Uterine smooth muscle cell (primary cell): Measurements from ENCODE around the gene OR6C4. TPM values are rescaled to one million over a fixed set of nuclear protein-coding genes. Genes with fewer than 3 reads are reported as not detected.

Experiments used
- total RNA-seq: library from RNA; depleted of rRNA; stranded (reverse); fragments of >200 nt; gene quantifications from 2 replicates; pipeline ENCODE4 v1.2.3, GENCODE V29; 2014

Gene OR6C4
- total RNA-seq = not detected in 2 replicates

GRCh38 chr12:55549302-55549701, at the start of gene OR6C4:
TSS of gene OR6C4 (plus strand) at chr12:55549602. CDS start at chr12:55551227, 1,625 bp downstream.

GRCh38 chr12:55572168-55572567, 22.8 kb downstream of the OR6C4 start, which contains the start of gene OR2AP1:
TSS of gene OR2AP1 (plus strand) at chr12:55572468. CDS start at chr12:55574415, 1,947 bp downstream.

Other genes starting within 250 kb of the OR6C4 start
- gene OR6C1, start 235.3 kb upstream of the OR6C4 start, total RNA-seq = not detected in 2 replicates
- not detected in 2 replicates for gene OR6C3, start 218.9 kb upstream of the OR6C4 start, total RNA-seq
- gene OR6C75, start 186.6 kb upstream of the OR6C4 start, total RNA-seq = not detected in 2 replicates
- not detected in 2 replicates for gene OR6C65, start 149.1 kb upstream of the OR6C4 start, total RNA-seq
- gene OR6C76, start 123.3 kb upstream of the OR6C4 start, total RNA-seq = not detected in 2 replicates
- not detected in 2 replicates for gene OR6C2, start 105.5 kb upstream of the OR6C4 start, total RNA-seq
- not detected in 2 replicates for gene OR6C70, start 79.5 kb upstream of the OR6C4 start, total RNA-seq
- gene OR6C68, start 57.2 kb upstream of the OR6C4 start, total RNA-seq = not detected in 2 replicates
- not detected in 2 replicates for gene OR2AP1, start 22.9 kb downstream of the OR6C4 start, total RNA-seq
- gene OR10P1, start 87.3 kb downstream of the OR6C4 start, total RNA-seq = not detected in 2 replicates
- gene ITGA7, start 158.3 kb downstream of the OR6C4 start, total RNA-seq = 26.6 and 47.0 TPM in 2 replicates
- gene BLOC1S1, start 166.4 kb downstream of the OR6C4 start, total RNA-seq = 89.5 and 92.5 TPM in 2 replicates
- 11.9 and 17.7 TPM in 2 replicates for gene RDH5, start 170.8 kb downstream of the OR6C4 start, total RNA-seq
- gene CD63, start 179.4 kb downstream of the OR6C4 start, total RNA-seq = 2,861 and 3,471 TPM in 2 replicates
- gene GDF11, start 193.5 kb downstream of the OR6C4 start, total RNA-seq = 3.9 and 6.6 TPM in 2 replicates